ENCODE results near the gene NFATC3. TPM values are rescaled to one million over a fixed set of nuclear protein-coding genes. Genes with fewer than 3 reads are reported as not detected.

The NFATC3 gene
- total and polyA plus RNA-seq, 2 experiments from 2014 or later, result 13.1 to 35.9 TPM

GRCh38 chr16:68134644-68135043, 49.5 kb downstream of the NFATC3 start:
- Histone ChIP-seq H3K27ac (no peak overlapping the region), H3K79me2 (peaks cover 40% of the 10 kb centered on the region), H3K9me2 (replicated peaks; ENCODE audit: insufficient read depth) (no peaks in the 10 kb centered on the region)

GRCh38 chr16:68136515-68136914, 51.3 kb downstream of the NFATC3 start:
- Histone ChIP-seq H3K4me1 (ENCODE audit: insufficient read depth) (no peaks in the 10 kb centered on the region), H3K36me3 (replicated peaks; ENCODE audit: insufficient read depth, low read depth) (no peaks in the 10 kb centered on the region), H3K27me3 (no peaks in the 10 kb centered on the region), H3K9me3 (ENCODE audit: low read depth) (no peaks in the 10 kb centered on the region), H3K27ac (no peak overlapping the region), H3K4me2 (no peak overlapping the region), H3K79me2 (peaks cover 36% of the 10 kb centered on the region), H3K9me2 (replicated peaks; ENCODE audit: insufficient read depth) (no peaks in the 10 kb centered on the region), H2AFZ (no peak overlapping the region), H4K20me1 (ENCODE audit: insufficient read depth, poor library complexity, severe bottlenecking) (no peaks in the 10 kb centered on the region), H3K4me3 (no peak overlapping the region)
- DNase-seq (ENCODE audit: low spot score), result no peak
- TF ChIP-seq EZH2phosphoT487 (IDR thresholded peaks at IDR 0.05; ENCODE audit: low read depth, severe bottlenecking, unreplicated experiment), result no peak
- TF ChIP-seq EZH2 (IDR thresholded peaks at IDR 0.05; ENCODE audit: borderline replicate concordance), result no peak
- TF ChIP-seq, protein P1, sequence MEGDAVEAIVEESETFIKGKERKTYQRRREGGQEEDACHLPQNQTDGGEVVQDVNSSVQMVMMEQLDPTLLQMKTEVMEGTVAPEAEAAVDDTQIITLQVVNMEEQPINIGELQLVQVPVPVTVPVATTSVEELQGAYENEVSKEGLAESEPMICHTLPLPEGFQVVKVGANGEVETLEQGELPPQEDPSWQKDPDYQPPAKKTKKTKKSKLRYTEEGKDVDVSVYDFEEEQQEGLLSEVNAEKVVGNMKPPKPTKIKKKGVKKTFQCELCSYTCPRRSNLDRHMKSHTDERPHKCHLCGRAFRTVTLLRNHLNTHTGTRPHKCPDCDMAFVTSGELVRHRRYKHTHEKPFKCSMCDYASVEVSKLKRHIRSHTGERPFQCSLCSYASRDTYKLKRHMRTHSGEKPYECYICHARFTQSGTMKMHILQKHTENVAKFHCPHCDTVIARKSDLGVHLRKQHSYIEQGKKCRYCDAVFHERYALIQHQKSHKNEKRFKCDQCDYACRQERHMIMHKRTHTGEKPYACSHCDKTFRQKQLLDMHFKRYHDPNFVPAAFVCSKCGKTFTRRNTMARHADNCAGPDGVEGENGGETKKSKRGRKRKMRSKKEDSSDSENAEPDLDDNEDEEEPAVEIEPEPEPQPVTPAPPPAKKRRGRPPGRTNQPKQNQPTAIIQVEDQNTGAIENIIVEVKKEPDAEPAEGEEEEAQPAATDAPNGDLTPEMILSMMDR (IDR thresholded peaks at IDR 0.05; ENCODE audit: poor library complexity), result no peak
- 98% methylated on average over 3 of the region's 3 CpGs for WGBS (ENCODE audit: low lambda C conversion rate, missing lambda C conversion rate)

More at GRCh38 chr16:68134644-68135043, 49.5 kb downstream of the NFATC3 start:
- H3K4me2 ChIP-seq, result no peak overlapping the region
- WGBS (ENCODE audit: low lambda C conversion rate, missing lambda C conversion rate), result 100% methylated on average over 1 of the region's 1 CpG
- H3K4me3 ChIP-seq, result no peak overlapping the region
- H3K4me1 ChIP-seq (ENCODE audit: insufficient read depth), result no peaks in the 10 kb centered on the region
- H2AFZ ChIP-seq, result no peak overlapping the region
- H3K9me3 ChIP-seq (ENCODE audit: low read depth), result no peaks in the 10 kb centered on the region
- H3K27me3 ChIP-seq, result no peaks in the 10 kb centered on the region
- TF ChIP-seq EZH2 (IDR thresholded peaks at IDR 0.05; ENCODE audit: borderline replicate concordance) (no peak), EZH2phosphoT487 (IDR thresholded peaks at IDR 0.05; ENCODE audit: low read depth, severe bottlenecking, unreplicated experiment) (no peak)
- TF ChIP-seq, protein P1 (IDR thresholded peaks at IDR 0.05; ENCODE audit: poor library complexity), result no peak
- H3K36me3 ChIP-seq (replicated peaks; ENCODE audit: insufficient read depth, low read depth), result no peaks in the 10 kb centered on the region
- no peak for DNase-seq (ENCODE audit: low spot score)
- H4K20me1 ChIP-seq (ENCODE audit: insufficient read depth, poor library complexity, severe bottlenecking), result no peaks in the 10 kb centered on the region

GRCh38 chr16:68144008-68144407, 58.8 kb downstream of the NFATC3 start:
- H3K4me2 ChIP-seq, result no peak overlapping the region
- H3K36me3 ChIP-seq (replicated peaks; ENCODE audit: insufficient read depth, low read depth), result no peaks in the 10 kb centered on the region
- no peak overlapping the region for H3K27ac ChIP-seq
- TF ChIP-seq EZH2 (IDR thresholded peaks at IDR 0.05; ENCODE audit: borderline replicate concordance), result no peak
- no peak for TF ChIP-seq EZH2phosphoT487 (IDR thresholded peaks at IDR 0.05; ENCODE audit: low read depth, severe bottlenecking, unreplicated experiment)
- TF ChIP-seq, protein P1 (IDR thresholded peaks at IDR 0.05; ENCODE audit: poor library complexity), result no peak
- peaks cover 17% of the 10 kb centered on the region for H3K4me1 ChIP-seq (ENCODE audit: insufficient read depth)
- DNase-seq (ENCODE audit: low spot score), result no peak
- H3K4me3 ChIP-seq, result no peak overlapping the region
- H2AFZ ChIP-seq, result no peak overlapping the region
- peaks cover 42% of the 10 kb centered on the region for H3K79me2 ChIP-seq
- H3K9me3 ChIP-seq (ENCODE audit: low read depth), result no peaks in the 10 kb centered on the region
- H3K27me3 ChIP-seq, result no peaks in the 10 kb centered on the region
- H3K9me2 ChIP-seq (replicated peaks; ENCODE audit: insufficient read depth), result no peaks in the 10 kb centered on the region
- WGBS (ENCODE audit: low lambda C conversion rate, missing lambda C conversion rate), result 62% methylated on average over 1 of the region's 1 CpG
- H4K20me1 ChIP-seq (ENCODE audit: insufficient read depth, poor library complexity, severe bottlenecking), result peaks cover 3% of the 10 kb centered on the region

DNA sequence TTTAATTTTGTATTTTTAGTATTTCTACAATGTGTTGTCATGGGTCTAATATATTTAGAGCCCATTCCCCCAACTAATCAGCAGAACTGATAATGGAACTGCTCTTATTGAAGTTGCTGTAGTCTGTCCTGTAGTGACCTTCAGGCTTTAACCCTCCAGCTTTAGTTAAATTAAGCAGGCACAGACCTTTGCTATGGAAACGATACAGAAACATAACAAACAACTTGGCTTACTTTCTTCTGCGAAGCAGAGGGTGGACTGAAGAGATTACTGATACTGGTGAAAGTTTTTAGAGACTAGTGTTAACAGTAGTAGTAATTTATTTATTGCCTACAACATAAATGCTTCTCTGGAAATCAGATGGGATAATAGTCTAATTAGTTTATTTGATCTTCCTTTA, 61.4 kb downstream of the NFATC3 start:
- TF ChIP-seq EZH2phosphoT487 (IDR thresholded peaks at IDR 0.05; ENCODE audit: low read depth, severe bottlenecking, unreplicated experiment) (no peak), EZH2 (IDR thresholded peaks at IDR 0.05; ENCODE audit: borderline replicate concordance) (no peak)
- TF ChIP-seq, protein P1 (IDR thresholded peaks at IDR 0.05; ENCODE audit: poor library complexity), result no peak
- H3K9me3 ChIP-seq (ENCODE audit: low read depth), result no peaks in the 10 kb centered on the region
- no peak overlapping the region for H3K4me3 ChIP-seq
- H4K20me1 ChIP-seq (ENCODE audit: insufficient read depth, poor library complexity, severe bottlenecking), result peaks cover 3% of the 10 kb centered on the region
- no peaks in the 10 kb centered on the region for H3K27me3 ChIP-seq
- peaks cover 34% of the 10 kb centered on the region for H3K79me2 ChIP-seq
- peak; percentile 27 for DNase-seq (ENCODE audit: low spot score)
- H3K36me3 ChIP-seq (replicated peaks; ENCODE audit: insufficient read depth, low read depth), result no peaks in the 10 kb centered on the region
- H3K4me2 ChIP-seq, result no peak overlapping the region
- 20% methylated on average over 2 of the region's 2 CpGs for WGBS (ENCODE audit: low lambda C conversion rate, missing lambda C conversion rate)
- no peaks in the 10 kb centered on the region for H3K9me2 ChIP-seq (replicated peaks; ENCODE audit: insufficient read depth)
- H2AFZ ChIP-seq, result no peak overlapping the region
- peak overlapping the region; percentile 8 for H3K27ac ChIP-seq
- H3K4me1 ChIP-seq (ENCODE audit: insufficient read depth), result peaks cover 17% of the 10 kb centered on the region
